H1 (cell line): ENCODE data around the gene FLRT1. TPM values are rescaled to one million over a fixed set of nuclear protein-coding genes. Genes with fewer than 3 reads are reported as not detected.

ENCODE experiments used
- CTCF ChIA-PET: fragments of 300-600 bp; sonication (Branson Sonifier 250); formaldehyde crosslinking; loops from one replicate; lab custom pipeline; 2021; ENCODE audit not compliant: partially characterized antibody; lab: Charles Lee
- POLR2A ChIA-PET: fragments of 300-600 bp; sonication (Branson Sonifier 250); formaldehyde crosslinking; loops from one replicate; lab custom pipeline; 2021; ENCODE audit warnings: inconsistent platforms; ENCODE audit not compliant: partially characterized antibody; lab: Charles Lee
- DNase-seq, 2 experiments: peaks; one replicate each; pipeline versions ENCODE4 v3.0.0 to v3.0.0-alpha.2; 2010 to 2022; ENCODE audit warnings: low spot score in 2 of 2, low read depth in 1 of 2, mixed read lengths in 1 of 2
- FAIRE-seq: peaks from 2 replicates; lab custom pipeline; 2011; peaks lifted over from hg19 to GRCh38; lab: Jason Lieb, UNC
- H2AFZ ChIP-seq: 2 replicates; pipeline ENCODE4 v1.8.1; 2012; ENCODE audit warnings: low read length, inconsistent platforms
- H2AK5ac ChIP-seq: 2 replicates; pipeline ENCODE4 v1.6.1; 2013; ENCODE audit warnings: low read depth, low read length
- H2BK120ac ChIP-seq: replicated peaks from 2 replicates; pipeline ENCODE3; 2013; ENCODE audit warnings: low read depth, low read length, inconsistent platforms
- H2BK12ac ChIP-seq: 2 replicates; pipeline ENCODE4 v1.6.1; 2013; ENCODE audit warnings: low read depth, low read length
- H2BK15ac ChIP-seq: 2 replicates; pipeline ENCODE4 v1.6.1; 2013; ENCODE audit warnings: low read length
- H2BK20ac ChIP-seq: 2 replicates; pipeline ENCODE4 v1.6.1; 2013; ENCODE audit warnings: low read length
- H2BK5ac ChIP-seq: 2 replicates; pipeline ENCODE4 v1.6.1; 2013; ENCODE audit warnings: low read depth, low read length
- H3K14ac ChIP-seq: 2 replicates; pipeline ENCODE4 v1.6.1; 2013; ENCODE audit warnings: inconsistent platforms; ENCODE audit not compliant: insufficient read length
- H3K18ac ChIP-seq: 2 replicates; pipeline ENCODE4 v1.6.1; 2013; ENCODE audit warnings: low read length; ENCODE audit errors: extremely low read depth
- H3K23ac ChIP-seq: 2 replicates; pipeline ENCODE4 v1.6.1; 2013; ENCODE audit warnings: inconsistent platforms; ENCODE audit not compliant: insufficient read length
- H3K23me2 ChIP-seq: 2 replicates; pipeline ENCODE4 v1.6.1; 2013; ENCODE audit warnings: low read depth, low read length
- H3K27ac ChIP-seq: 2 replicates; pipeline ENCODE4 v1.6.1; 2011; ENCODE audit warnings: low read depth, low read length, inconsistent platforms
- H3K27me3 ChIP-seq, 4 experiments: replicated peaks in 1 of 4; 1 replicate in 1 of 4; 2 replicates in 3 of 4; pipeline versions ENCODE4 v1.6.1 to v1.8.1; 2011 to 2013; ENCODE audit warnings: low read length in 3 of 4, mild to moderate bottlenecking in 3 of 4, inconsistent platforms in 2 of 4, mixed read lengths in 2 of 4, moderate library complexity in 1 of 4; ENCODE audit not compliant: control insufficient read depth in 3 of 4, insufficient read depth in 3 of 4; ENCODE audit errors: extremely low read depth in 1 of 4
- H3K36me3 ChIP-seq, 4 experiments: 2 replicates each; pipeline versions ENCODE4 v1.6.1 to v1.8.1; 2011 to 2013; ENCODE audit warnings: mild to moderate bottlenecking in 4 of 4, low read length in 3 of 4, moderate library complexity in 2 of 4, control low read depth in 1 of 4, inconsistent platforms in 1 of 4; ENCODE audit not compliant: insufficient read depth in 4 of 4, control insufficient read depth in 2 of 4
- H3K4ac ChIP-seq: replicated peaks from 2 replicates; pipeline ENCODE3; 2013; ENCODE audit warnings: low read length, low read depth, mixed read lengths, inconsistent platforms; ENCODE audit not compliant: insufficient read length
- H3K4me1 ChIP-seq, 4 experiments: replicated peaks in 1 of 4; 1 replicate in 1 of 4; 2 replicates in 3 of 4; pipeline versions ENCODE4 v1.6.1 to v1.8.1; 2011 to 2013; ENCODE audit warnings: low read length in 3 of 4, inconsistent platforms in 2 of 4, mixed read lengths in 1 of 4; ENCODE audit not compliant: insufficient read depth in 4 of 4, control insufficient read depth in 3 of 4
- H3K4me2 ChIP-seq, 2 experiments: 2 replicates each; pipeline versions ENCODE4 v1.6.1 to v1.8.1; 2011 to 2013; ENCODE audit warnings: low read depth in 2 of 2, low read length in 2 of 2, control low read depth in 1 of 2, inconsistent platforms in 1 of 2, mild to moderate bottlenecking in 1 of 2; ENCODE audit not compliant: insufficient read depth in 1 of 2
- H3K4me3 ChIP-seq, 4 experiments: fragments of 200-600, 300-600 bp in 1 of 4; sonication (generic), shearing (Covaris generic), sonication (Bioruptor Twin) in 1 of 4; 2 replicates each; pipeline versions ENCODE4 v1.5.1 to v1.8.1; 2011 to 2016; ENCODE audit warnings: low read length in 4 of 4, low read depth in 3 of 4, control low read depth in 2 of 4, inconsistent platforms in 2 of 4, mild to moderate bottlenecking in 2 of 4, mixed read lengths in 1 of 4, moderate library complexity in 1 of 4; ENCODE audit not compliant: insufficient read depth in 2 of 4; ENCODE audit errors: extremely low read depth in 1 of 4
- H3K56ac ChIP-seq: replicated peaks from 2 replicates; pipeline ENCODE3; 2013; ENCODE audit warnings: low read depth, mild to moderate bottlenecking, mixed read lengths, low read length, inconsistent platforms; ENCODE audit not compliant: insufficient read length
- H3K79me1 ChIP-seq: 2 replicates; pipeline ENCODE4 v1.6.1; 2013; ENCODE audit warnings: low read depth, low read length, control low read depth
- H3K79me2 ChIP-seq, 2 experiments: 2 replicates each; pipeline versions ENCODE4 v1.6.1 to v1.8.1; 2012 to 2013; ENCODE audit warnings: low read length in 2 of 2, mild to moderate bottlenecking in 2 of 2, inconsistent platforms in 1 of 2; ENCODE audit not compliant: insufficient read depth in 2 of 2, control insufficient read depth in 1 of 2
- H3K9ac ChIP-seq, 4 experiments: replicated peaks in 1 of 4; 1 replicate in 1 of 4; 2 replicates in 3 of 4; pipeline versions ENCODE4 v1.6.1 to v1.8.1; 2011 to 2013; ENCODE audit warnings: low read depth in 3 of 4, low read length in 3 of 4, control low read depth in 2 of 4, mild to moderate bottlenecking in 2 of 4, moderate library complexity in 2 of 4, inconsistent platforms in 1 of 4; ENCODE audit errors: extremely low read depth in 1 of 4
- H3K9me3 ChIP-seq, 2 experiments: 2 replicates each; pipeline versions ENCODE4 v1.6.1 to v1.8.1; 2012 to 2013; ENCODE audit warnings: mild to moderate bottlenecking in 2 of 2, moderate library complexity in 2 of 2, control low read depth in 1 of 2, inconsistent platforms in 1 of 2, low read depth in 1 of 2, low read length in 1 of 2, mixed read lengths in 1 of 2; ENCODE audit not compliant: insufficient read depth in 2 of 2
- H4K20me1 ChIP-seq, 2 experiments: replicated peaks in 1 of 2; 2 replicates each; pipeline versions ENCODE3 to v1.8.1; 2011 to 2013; ENCODE audit warnings: inconsistent platforms in 2 of 2, low read length in 2 of 2, mild to moderate bottlenecking in 1 of 2; ENCODE audit not compliant: insufficient read depth in 2 of 2, control insufficient read depth in 1 of 2
- H4K5ac ChIP-seq: 2 replicates; pipeline ENCODE4 v1.6.1; 2013; ENCODE audit warnings: low read length, low read depth, mixed read lengths, inconsistent platforms; ENCODE audit not compliant: insufficient read length
- H4K8ac ChIP-seq: 2 replicates; pipeline ENCODE4 v1.8.0; 2013; ENCODE audit warnings: mild to moderate bottlenecking, moderate library complexity, low read length, inconsistent platforms; ENCODE audit not compliant: insufficient read depth; ENCODE audit errors: extremely low read depth
- H4K91ac ChIP-seq: replicated peaks from 2 replicates; pipeline ENCODE3; 2013; ENCODE audit warnings: low read length, mixed read lengths, inconsistent platforms; ENCODE audit not compliant: insufficient read length
- BRCA1 ChIP-seq: IDR thresholded peaks from 2 replicates; pipeline ENCODE4 v1.6.1; 2012; ENCODE audit warnings: low read depth, low read length, improper control_type of control experiment
- CBX8 ChIP-seq: fragments of 300-800, 300-1000 bp; sonication (generic); IDR thresholded peaks from 2 replicates; pipeline ENCODE4 v1.7.1; 2016; ENCODE audit warnings: low read depth, low read length, borderline replicate concordance
- EGR1 ChIP-seq: IDR thresholded peaks from 2 replicates; pipeline ENCODE4 v1.6.1; 2011; ENCODE audit warnings: low read depth, low read length, borderline replicate concordance
- EP300 ChIP-seq, 2 experiments: IDR thresholded peaks; 1 replicate in 1 of 2; 2 replicates in 1 of 2; pipeline ENCODE4 v1.6.1; 2011 to 2012; ENCODE audit warnings: low read depth in 2 of 2, low read length in 2 of 2, mild to moderate bottlenecking in 2 of 2, borderline replicate concordance in 1 of 2, inconsistent platforms in 1 of 2, moderate library complexity in 1 of 2
- KDM1A ChIP-seq: fragments of 200-600, 300-600 bp; sonication (generic); IDR thresholded peaks from 2 replicates; pipeline ENCODE4 v1.7.1; 2016; ENCODE audit warnings: mild to moderate bottlenecking, low read length, borderline replicate concordance
- MAFK ChIP-seq: IDR thresholded peaks from 2 replicates; pipeline ENCODE4 v1.6.1; 2012; ENCODE audit warnings: low read depth, mild to moderate bottlenecking, improper control_type of control experiment, low read length
- MAX ChIP-seq: IDR thresholded peaks from 2 replicates; pipeline ENCODE4 v1.6.1; 2012; ENCODE audit warnings: inconsistent platforms
- POLR2A ChIP-seq, 2 experiments: IDR thresholded peaks; 1 replicate in 1 of 2; 2 replicates in 1 of 2; pipeline ENCODE4 v1.6.1; 2011; ENCODE audit warnings: low read depth in 2 of 2, low read length in 2 of 2, mild to moderate bottlenecking in 2 of 2; ENCODE audit errors: control extremely low read depth in 1 of 2
- SRF ChIP-seq: IDR thresholded peaks from 2 replicates; pipeline ENCODE4 v1.6.1; 2011; ENCODE audit warnings: mild to moderate bottlenecking, low read depth, low read length, moderate library complexity
- WGBS, 2 experiments: shearing (Covaris generic) in 1 of 2; methylation state at CpG; one replicate each; pipeline versions ENCODE4 v1.1.6 to v1.1.7; 2013 to 2015; ENCODE audit warnings: low lambda C conversion rate in 2 of 2, mixed read lengths in 2 of 2, inconsistent platforms in 1 of 2, low coverage in 1 of 2, missing lambda C conversion rate in 1 of 2; ENCODE audit not compliant: insufficient replicate concordance in 2 of 2, insufficient coverage in 1 of 2, insufficient read length in 1 of 2; ENCODE audit errors: extremely low coverage in 1 of 2, missing lambda C conversion rate in 1 of 2; 5-methylcytosine and 5-hydroxymethylcytosine counted together
- polyA plus RNA-seq, 7 experiments: library from polyadenylated mRNA; depleted of rRNA in 3 of 7; stranded (reverse) in 5 of 7; unstranded in 2 of 7; fragments of >200 nt in 5 of 7; fragments of 200-250 nt in 2 of 7; gene quantifications; 1 replicate in 5 of 7; 2 replicates in 1 of 7; 4 replicates in 1 of 7; pipeline versions ENCODE4 v1.2.1 to v1.2.3, GENCODE V29; 2011 to 2013; ENCODE audit warnings: missing spikeins in 2 of 7, mixed read lengths in 2 of 7
- total RNA-seq: library from RNA; stranded (reverse); fragmentation: NEBNext Ultra II Directional; extraction: Animal tissue kit (Norgen Biotek cat#: 25700); gene quantifications from 2 replicates; pipeline ENCODE4 v1.2.1, GENCODE V29; 2021

FLRT1 gene
- total and polyA plus RNA-seq, 2 of the 8 experiments (the other 6 are each of a cell fraction or from before 2014, with no cell fraction given): 0.14 to 0.28 TPM

- Histone ChIP-seq H2BK12ac (no peak overlapping the region), H2BK5ac (no peak overlapping the region), H3K9ac (no peak overlapping the region), H2AK5ac (no peak overlapping the region), H4K20me1 (peaks cover 1 to 2% of the 10 kb centered on the region in 2 experiments), H4K91ac (no peak overlapping the region), H4K8ac (no peak overlapping the region), H3K36me3 (no peaks in the 10 kb centered on the region), H3K27ac (no peak overlapping the region), H4K5ac (no peak overlapping the region), H3K79me1 (no peaks in the 10 kb centered on the region; the same call in 1 of the 2 replicates), H3K4me1 (peaks cover 0 to 15% (median 8%) of the 10 kb centered on the region in 4 experiments; a peak in 5 of 7 replicates), H3K9me3 (peaks cover 0 to 6% of the 10 kb centered on the region in 2 experiments; a peak in 1 of 4 replicates)
- 94% methylated on average over 8 of the region's 8 CpGs; no CpG with 5 or more reads in 1 of the 2 experiments for WGBS, 2 experiments
- POLR2A ChIA-PET: no interaction called here
- TF ChIP-seq EGR1 (no peak), CBX8 (no peak), KDM1A (no peak), MAFK (no peak), SRF (no peak), EP300 (IDR thresholded peaks at IDR 0.05; ENCODE audit: borderline replicate concordance in 1 of 2, low read depth in 2 of 2, low read length in 2 of 2) (no peak), POLR2A (IDR thresholded peaks at IDR 0.05; ENCODE audit: control extremely low read depth in 1 of 2, low read depth in 2 of 2, low read length in 2 of 2) (no peak), BRCA1 (no peak), MAX (no peak)
- TF ChIP-seq, all 59 proteins: peak for 0
- H3K4ac ChIP-seq: no peak overlapping the region
- H3K23ac ChIP-seq: no peak overlapping the region
- H2AFZ ChIP-seq: no peak overlapping the region
- no peaks in the 10 kb centered on the region for H3K79me2 ChIP-seq
- no peak overlapping the region for H3K14ac ChIP-seq
- no peak overlapping the region for H2BK20ac ChIP-seq
- no peak overlapping the region for H3K4me2 ChIP-seq
- no peak overlapping the region for H2BK15ac ChIP-seq
- FAIRE-seq: no peak
- no peak overlapping the region for H3K18ac ChIP-seq
- no peak for DNase-seq
- no peak overlapping the region for H3K56ac ChIP-seq
- H3K23me2 ChIP-seq: peaks cover 21% of the 10 kb centered on the region; the same call in 1 of the 2 replicates
- no peak overlapping the region for H2BK120ac ChIP-seq
- H3K27me3 ChIP-seq: peaks cover 28 to 93% (median 77%) of the 10 kb centered on the region in 4 experiments
- H3K4me3 ChIP-seq: no peak overlapping the region
- CTCF ChIA-PET: interaction anchor here (0.9 to 6.3 kb wide), 4 partner anchors 7 to 11 kb away, joined by 3 to 43 read pairs (median 12); no protein-coding TSS in a partner anchor
Observed at GRCh38 chr11:64009710-64010109, 26.0 kb upstream of the FLRT1 start.
